HG02852 (cell line): ENCODE data around the gene COL21A1.
"Not testable (repeated sequence)": the region's sequence is repeated elsewhere in the genome, so short reads cannot be mapped to it uniquely, and the experiment has no call there.

Experiments
- ATAC-seq: cut with Tn5 transposase; IDR thresholded peaks from one replicate; pipeline ENCODE4 v1.9.1; 2021; ENCODE audit warnings: mild to moderate bottlenecking, moderate library complexity; ENCODE audit not compliant: unreplicated experiment

COL21A1 gene

DNA sequence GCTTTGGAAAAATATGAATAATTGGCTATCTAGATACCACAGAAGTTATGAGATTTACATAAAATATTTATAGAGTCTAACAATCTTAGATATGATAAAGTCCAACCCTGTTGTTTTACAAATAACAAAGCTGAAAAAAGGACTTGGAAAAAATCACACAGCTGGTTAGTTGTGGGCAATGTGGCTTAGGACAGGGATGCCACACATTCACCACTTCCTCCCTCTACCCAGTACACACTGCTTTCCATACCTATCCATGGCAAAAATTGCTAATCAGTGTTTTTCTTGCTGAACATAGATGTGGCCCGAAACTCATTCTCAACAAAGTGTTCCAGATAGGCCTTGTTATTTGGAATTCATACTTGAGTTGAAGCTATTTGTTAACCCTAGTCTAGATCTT is 224.7 kb downstream of the COL21A1 start:
- no peak for ATAC-seq

DNA sequence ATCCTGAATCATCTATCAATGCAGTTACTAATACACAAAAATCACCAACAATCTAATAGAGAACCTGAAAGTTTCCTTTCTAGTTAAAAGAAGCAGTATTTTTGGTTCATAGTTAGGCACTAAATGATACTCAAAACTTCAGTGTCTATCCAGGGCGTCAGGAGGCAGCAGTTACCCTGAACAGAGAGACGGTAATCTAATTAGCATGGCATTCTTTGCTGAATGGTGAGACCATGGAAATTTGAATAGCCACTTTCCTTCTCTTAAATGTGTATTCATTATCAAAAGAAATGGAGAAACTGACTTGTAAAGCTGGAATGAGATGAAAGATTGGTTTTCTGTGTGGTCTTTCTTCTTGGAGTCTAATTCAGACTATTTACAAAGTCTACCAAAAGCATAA is 225.4 kb downstream of the COL21A1 start:
- ATAC-seq, result no peak

DNA sequence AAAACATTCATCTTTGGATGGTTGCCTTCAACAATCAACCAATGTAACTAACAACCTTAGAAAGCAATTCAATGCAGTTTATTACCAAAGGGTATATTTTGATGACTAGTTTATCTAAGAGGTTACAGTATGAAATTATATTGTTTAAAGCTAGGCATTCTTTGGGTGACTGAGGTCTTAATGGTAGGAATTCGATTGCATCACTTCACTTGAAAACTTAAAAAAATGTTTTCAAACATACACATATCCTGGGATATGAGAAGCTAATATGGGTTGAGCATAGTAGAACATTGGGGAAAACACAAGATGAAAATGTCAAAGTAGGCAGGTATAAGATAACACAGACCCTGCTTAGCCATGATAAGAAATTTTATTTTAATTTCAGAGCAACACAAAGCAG is 227.4 kb downstream of the COL21A1 start:
- ATAC-seq, result no peak

DNA sequence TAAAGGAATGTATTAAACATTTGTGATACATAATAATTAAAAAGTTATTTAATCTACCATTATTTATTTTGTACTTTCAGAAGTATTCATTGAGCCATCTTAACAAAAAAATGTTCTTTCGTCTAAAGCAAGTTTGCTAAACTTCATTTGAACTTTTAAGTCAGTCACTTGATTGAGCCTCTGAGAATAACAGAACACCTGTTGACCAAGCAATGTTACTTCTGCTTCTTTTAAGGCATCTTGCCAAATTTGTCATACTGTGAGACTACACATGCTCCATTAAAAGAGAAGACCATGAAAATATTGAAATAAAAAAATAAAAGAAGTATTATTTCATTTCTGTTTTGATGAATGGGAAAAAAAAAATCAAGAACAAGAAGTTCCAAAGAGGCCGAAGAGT is 230.2 kb downstream of the COL21A1 start:
- no peak for ATAC-seq

DNA sequence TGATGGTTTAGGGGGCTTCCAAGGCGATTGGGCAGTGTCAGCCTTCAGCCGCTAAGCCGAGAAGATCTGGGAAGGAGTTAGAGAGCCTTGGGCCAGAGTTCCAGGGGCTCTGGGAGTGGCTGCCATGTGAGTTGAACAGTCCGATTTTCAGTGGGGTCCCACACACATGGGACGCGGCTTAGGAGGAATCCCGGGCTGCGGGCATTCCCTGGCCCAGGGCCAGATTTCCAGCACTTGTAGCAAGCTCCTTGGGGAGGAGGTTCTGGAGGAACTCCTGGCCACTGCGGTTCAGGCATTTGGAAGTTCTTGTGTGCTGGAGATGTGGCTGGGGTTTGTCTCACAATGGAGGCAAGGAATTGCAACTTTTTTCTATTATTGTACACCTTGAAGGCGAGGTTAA is 233.3 kb downstream of the COL21A1 start:
- not testable (repeated sequence) for ATAC-seq

DNA sequence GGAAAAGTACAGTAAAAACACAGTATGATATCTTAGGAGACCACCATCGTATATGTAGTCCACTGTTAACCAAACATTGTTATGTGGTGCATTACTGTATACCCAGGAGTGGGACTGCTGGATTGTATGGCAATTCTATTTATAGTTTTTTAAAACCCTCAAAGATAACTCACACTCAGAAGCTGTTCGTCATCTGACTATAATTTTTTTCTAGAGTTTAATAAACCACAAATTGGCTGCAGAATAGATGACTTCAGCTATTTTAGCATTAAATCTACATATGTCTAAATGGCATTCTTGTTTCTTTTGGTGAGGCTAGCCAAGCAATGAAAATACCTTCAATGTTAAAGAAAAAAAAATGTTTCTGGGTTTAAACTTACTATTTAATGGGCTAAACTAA is 237.7 kb downstream of the COL21A1 start:
- no peak for ATAC-seq
